Endothelial cell (in vitro differentiated cells): ENCODE measurements around the gene ARID1B. TPM values are rescaled to one million over a fixed set of nuclear protein-coding genes. Genes with fewer than 3 reads are reported as not detected.

ENCODE experiments used
- DNase-seq: peaks from one replicate; pipeline ENCODE4 v3.0.0; 2021; ENCODE audit warnings: low spot score
- H3K27ac Mint-ChIP-seq: one replicate; pipeline ENCODE4 v1.8.0; 2021; ENCODE audit warnings: mixed read lengths, inconsistent platforms; ENCODE audit not compliant: unreplicated experiment
- H3K27me3 Mint-ChIP-seq: one replicate; pipeline ENCODE4 v1.8.0; 2021; ENCODE audit warnings: mild to moderate bottlenecking, moderate library complexity, mixed read lengths, inconsistent platforms; ENCODE audit not compliant: unreplicated experiment
- H3K36me3 Mint-ChIP-seq: one replicate; pipeline ENCODE4 v1.8.0; 2021; ENCODE audit warnings: mild to moderate bottlenecking, low read depth, mixed read lengths, inconsistent platforms; ENCODE audit not compliant: unreplicated experiment
- H3K4me1 Mint-ChIP-seq: one replicate; pipeline ENCODE4 v1.8.0; 2021; ENCODE audit warnings: mild to moderate bottlenecking, mixed read lengths, inconsistent platforms; ENCODE audit not compliant: unreplicated experiment
- H3K4me3 Mint-ChIP-seq: one replicate; pipeline ENCODE4 v1.8.0; 2021; ENCODE audit warnings: mild to moderate bottlenecking, mixed read lengths, inconsistent platforms; ENCODE audit not compliant: unreplicated experiment
- H3K9me3 Mint-ChIP-seq: one replicate; pipeline ENCODE4 v1.8.0; 2021; ENCODE audit warnings: mixed read lengths, inconsistent platforms; ENCODE audit not compliant: unreplicated experiment
- total RNA-seq: library from RNA; stranded (reverse); fragmentation: NEBNext Ultra II Directional; extraction: Animal tissue kit (Norgen Biotek cat#: 25700); gene quantifications from one replicate; pipeline ENCODE4 v1.2.1, GENCODE V29; 2021; ENCODE audit not compliant: unreplicated experiment
- TF ChIP-seq, protein P1 (sequence below): fragments of 200-600 bp; sonication (generic); IDR thresholded peaks from one replicate; pipeline ENCODE4 v1.5.0; 2021; ENCODE audit warnings: antibody characterized with exemption; ENCODE audit not compliant: unreplicated experiment

ARID1B gene
- total RNA-seq, 1 donor from 2014 or later, result 104 TPM

DNA sequence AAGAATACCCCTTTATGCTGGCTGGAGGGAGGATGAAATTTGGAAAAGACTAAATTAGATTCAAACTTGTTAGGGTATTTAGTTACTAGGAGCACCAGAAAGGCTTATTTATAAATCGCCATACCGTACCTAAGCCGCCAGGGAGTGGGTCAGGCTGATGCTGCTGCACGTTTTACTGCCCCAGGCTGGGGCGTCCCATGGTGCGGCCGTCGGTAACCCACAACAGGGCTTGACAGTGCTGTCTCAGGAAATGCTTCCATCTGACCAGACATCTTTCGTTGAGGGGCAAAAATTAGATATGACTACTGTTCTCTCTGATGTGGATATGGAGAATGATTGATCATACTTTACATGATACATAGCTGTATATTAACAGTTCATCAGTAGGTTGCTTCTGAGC is 52.9 kb downstream of the ARID1B start:
- TF ChIP-seq, protein P1, sequence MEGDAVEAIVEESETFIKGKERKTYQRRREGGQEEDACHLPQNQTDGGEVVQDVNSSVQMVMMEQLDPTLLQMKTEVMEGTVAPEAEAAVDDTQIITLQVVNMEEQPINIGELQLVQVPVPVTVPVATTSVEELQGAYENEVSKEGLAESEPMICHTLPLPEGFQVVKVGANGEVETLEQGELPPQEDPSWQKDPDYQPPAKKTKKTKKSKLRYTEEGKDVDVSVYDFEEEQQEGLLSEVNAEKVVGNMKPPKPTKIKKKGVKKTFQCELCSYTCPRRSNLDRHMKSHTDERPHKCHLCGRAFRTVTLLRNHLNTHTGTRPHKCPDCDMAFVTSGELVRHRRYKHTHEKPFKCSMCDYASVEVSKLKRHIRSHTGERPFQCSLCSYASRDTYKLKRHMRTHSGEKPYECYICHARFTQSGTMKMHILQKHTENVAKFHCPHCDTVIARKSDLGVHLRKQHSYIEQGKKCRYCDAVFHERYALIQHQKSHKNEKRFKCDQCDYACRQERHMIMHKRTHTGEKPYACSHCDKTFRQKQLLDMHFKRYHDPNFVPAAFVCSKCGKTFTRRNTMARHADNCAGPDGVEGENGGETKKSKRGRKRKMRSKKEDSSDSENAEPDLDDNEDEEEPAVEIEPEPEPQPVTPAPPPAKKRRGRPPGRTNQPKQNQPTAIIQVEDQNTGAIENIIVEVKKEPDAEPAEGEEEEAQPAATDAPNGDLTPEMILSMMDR, result no peak
- DNase-seq, result no peak
- peaks cover 13% of the 10 kb centered on the region for H3K4me1 Mint-ChIP-seq
- no peaks in the 10 kb centered on the region for H3K27me3 Mint-ChIP-seq
- H3K9me3 Mint-ChIP-seq, result no peaks in the 10 kb centered on the region
- H3K36me3 Mint-ChIP-seq, result no peaks in the 10 kb centered on the region
- no peak overlapping the region for H3K27ac Mint-ChIP-seq
- no peak overlapping the region for H3K4me3 Mint-ChIP-seq

DNA sequence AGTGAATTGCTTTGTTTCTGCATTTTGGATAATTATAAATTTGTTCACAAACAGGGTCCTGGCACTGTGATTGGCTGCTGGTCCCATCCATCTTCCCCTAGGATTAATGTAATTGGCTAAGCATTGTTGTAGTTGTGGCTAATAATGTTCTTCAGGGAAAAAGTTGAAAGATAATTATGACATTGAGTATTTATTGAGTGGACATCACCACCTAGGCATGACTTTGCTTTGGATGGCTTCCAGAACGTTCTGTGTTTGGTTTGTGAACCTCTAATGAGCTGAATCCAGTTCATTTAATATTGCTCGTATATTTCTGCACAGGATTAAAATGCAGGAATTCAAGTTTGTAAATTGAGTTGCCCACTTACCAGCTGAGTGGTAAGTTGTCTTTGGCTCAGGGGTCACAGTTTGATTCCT is 55.1 kb downstream of the ARID1B start:
- Mint-ChIP-seq H3K4me3 (no peak overlapping the region), H3K4me1 (peaks cover 4% of the 10 kb centered on the region), H3K9me3 (no peaks in the 10 kb centered on the region), H3K36me3 (no peaks in the 10 kb centered on the region), H3K27ac (no peak overlapping the region), H3K27me3 (no peaks in the 10 kb centered on the region)
- no peak for DNase-seq
- TF ChIP-seq, protein P1, result no peak

DNA sequence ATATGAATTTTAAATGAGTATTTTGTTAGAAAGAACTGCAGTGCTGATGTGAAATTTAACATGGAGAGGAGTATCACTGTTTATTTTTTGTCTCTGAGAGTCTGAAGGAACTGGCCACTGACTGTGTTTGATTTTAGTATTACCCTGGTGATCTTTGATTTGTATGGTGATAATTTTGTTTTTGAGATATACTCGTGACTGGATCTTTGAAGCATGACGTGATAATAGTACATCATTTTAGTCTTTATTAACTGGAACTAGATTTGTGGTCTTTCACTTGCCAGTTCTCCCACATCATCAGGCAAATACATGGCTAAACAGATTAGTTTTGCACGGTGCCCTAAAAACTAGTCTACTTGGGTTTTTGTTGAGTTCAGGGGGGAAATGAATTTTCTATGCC is 55.5 kb downstream of the ARID1B start:
- H3K4me1 Mint-ChIP-seq, result peaks cover 3% of the 10 kb centered on the region
- H3K4me3 Mint-ChIP-seq, result no peak overlapping the region
- no peaks in the 10 kb centered on the region for H3K27me3 Mint-ChIP-seq
- no peak overlapping the region for H3K27ac Mint-ChIP-seq
- no peaks in the 10 kb centered on the region for H3K36me3 Mint-ChIP-seq
- DNase-seq, result no peak
- H3K9me3 Mint-ChIP-seq, result no peaks in the 10 kb centered on the region
- TF ChIP-seq, protein P1, result no peak

DNA sequence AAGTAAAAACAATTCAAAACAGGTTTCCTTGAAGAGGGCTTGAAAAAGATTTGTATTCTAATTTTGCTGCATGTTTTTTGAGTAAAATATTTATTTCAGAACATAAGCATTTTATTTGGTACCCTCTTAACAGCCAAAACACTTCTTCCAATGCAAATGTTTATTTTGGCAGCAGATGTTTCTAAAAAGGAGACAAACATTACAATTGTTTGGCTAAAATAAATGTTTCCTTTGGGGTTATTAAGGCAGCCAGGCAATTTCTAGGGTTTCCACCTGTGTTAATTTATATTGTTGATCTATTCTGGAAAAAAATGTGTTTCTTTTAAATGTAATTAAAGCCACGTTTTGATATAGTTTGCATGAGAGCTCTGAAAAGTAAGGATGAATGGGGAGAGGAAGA is 56.6 kb downstream of the ARID1B start:
- DNase-seq, result no peak

DNA sequence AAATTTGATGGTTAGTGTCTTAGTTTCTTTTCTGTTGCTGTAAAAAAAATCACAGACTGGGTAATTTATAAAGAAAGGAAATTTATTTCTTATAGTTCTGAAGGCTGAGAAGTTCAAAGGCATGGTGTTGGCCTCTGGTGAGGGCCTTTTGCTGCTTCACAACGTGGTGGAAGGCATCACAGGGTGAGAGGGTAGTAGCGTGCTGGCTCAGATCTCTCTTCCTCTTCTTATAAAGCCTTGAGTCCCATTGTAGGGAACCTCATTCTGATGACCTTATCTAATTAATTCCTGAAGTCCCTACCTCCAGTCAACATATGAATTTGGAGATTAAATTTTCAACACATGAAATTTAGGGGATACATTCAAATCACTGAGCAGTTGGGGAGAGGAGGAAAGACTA is 62.0 kb downstream of the ARID1B start:
- peaks cover 4% of the 10 kb centered on the region for H3K27me3 Mint-ChIP-seq
- DNase-seq, result no peak
- peaks cover 37% of the 10 kb centered on the region for H3K4me1 Mint-ChIP-seq
- H3K4me3 Mint-ChIP-seq, result no peak overlapping the region
- H3K36me3 Mint-ChIP-seq, result peaks cover 5% of the 10 kb centered on the region
- TF ChIP-seq, protein P1, result no peak
- H3K9me3 Mint-ChIP-seq, result no peaks in the 10 kb centered on the region
- H3K27ac Mint-ChIP-seq, result peak overlapping the region; percentile 78

More for the DNA sequence above, 56.6 kb downstream of the ARID1B start:
- Mint-ChIP-seq H3K9me3 (no peaks in the 10 kb centered on the region), H3K27ac (no peak overlapping the region), H3K36me3 (no peaks in the 10 kb centered on the region), H3K27me3 (no peaks in the 10 kb centered on the region), H3K4me3 (no peak overlapping the region), H3K4me1 (peaks cover 3% of the 10 kb centered on the region)
- TF ChIP-seq, protein P1, result no peak
